Measurements from ENCODE around the gene S100A7. TPM values are rescaled to one million over a fixed set of nuclear protein-coding genes. Genes with fewer than 3 reads are reported as not detected.

S100A7 gene
- total and polyA plus RNA-seq, 2 of the 8 experiments (the other 6 are each of a cell fraction or from before 2014, with no cell fraction given): not detected

GRCh38 chr1:153498746-153499145 is 38.3 kb upstream of the S100A7 start:
- DNase-seq (ENCODE audit: low read depth in 1 of 2, low spot score in 2 of 2) (no peak), FAIRE-seq (no peak)
- H4K20me1 ChIP-seq (replicated peaks in 1 of 2; ENCODE audit: control insufficient read depth in 1 of 2, insufficient read depth in 2 of 2, low read length in 2 of 2): no peaks in the 10 kb centered on the region
- no peak overlapping the region for H4K5ac ChIP-seq (ENCODE audit: insufficient read length, low read depth, low read length)
- no peaks in the 10 kb centered on the region for H3K23me2 ChIP-seq (ENCODE audit: low read depth, low read length)
- H3K4me2 ChIP-seq (ENCODE audit: insufficient read depth in 1 of 2, low read depth in 2 of 2, low read length in 2 of 2): no peak overlapping the region
- no peaks in the 10 kb centered on the region for H3K79me2 ChIP-seq (ENCODE audit: control insufficient read depth in 1 of 2, insufficient read depth in 2 of 2, low read length in 2 of 2)
- CTCF ChIA-PET (ENCODE audit: partially characterized antibody): interaction anchor here (0.6 to 21.4 kb wide), 4 partner anchors 11 to 161 kb away, joined by 3 to 360 read pairs (median 10); partner anchors contain the start of gene PGLYRP4
- POLR2A ChIA-PET (ENCODE audit: partially characterized antibody): interaction anchor here (0.9 to 1.1 kb wide), 2 partner anchors 33 to 136 kb away, joined by 3 read pairs; no protein-coding TSS in a partner anchor
- TF ChIP-seq CREB1 (IDR thresholded peaks at IDR 0.05): no peak
- no peak overlapping the region for H3K56ac ChIP-seq (replicated peaks; ENCODE audit: insufficient read length, low read depth, low read length)
- no peak overlapping the region for H3K18ac ChIP-seq (ENCODE audit: extremely low read depth, low read length)
- H3K36me3 ChIP-seq (ENCODE audit: control insufficient read depth in 2 of 4, insufficient read depth in 4 of 4, low read length in 3 of 4): no peaks in the 10 kb centered on the region
- H3K4me1 ChIP-seq (replicated peaks in 1 of 4; ENCODE audit: control insufficient read depth in 3 of 4, insufficient read depth in 4 of 4, low read length in 3 of 4): peaks cover 0 to 6% (median 2%) of the 10 kb centered on the region in 4 experiments; a peak in 4 of 7 replicates
- no peak overlapping the region for H3K4me3 ChIP-seq (ENCODE audit: extremely low read depth in 1 of 4, insufficient read depth in 2 of 4, low read depth in 3 of 4, low read length in 4 of 4)
- H4K8ac ChIP-seq (ENCODE audit: extremely low read depth, insufficient read depth, low read length): no peak overlapping the region
- H2AFZ ChIP-seq (ENCODE audit: low read length): no peak overlapping the region
- no peak overlapping the region for H2BK5ac ChIP-seq (ENCODE audit: low read depth, low read length)
- no peak overlapping the region for H3K23ac ChIP-seq (ENCODE audit: insufficient read length)
- no peaks in the 10 kb centered on the region for H3K27me3 ChIP-seq (replicated peaks in 1 of 4; ENCODE audit: control insufficient read depth in 3 of 4, extremely low read depth in 1 of 4, insufficient read depth in 3 of 4, low read length in 3 of 4)
- H2AK5ac ChIP-seq (ENCODE audit: low read depth, low read length): no peak overlapping the region
- no peaks in the 10 kb centered on the region for H3K79me1 ChIP-seq (ENCODE audit: low read depth, low read length)
- H3K9me3 ChIP-seq (ENCODE audit: insufficient read depth in 2 of 2, low read depth in 1 of 2, low read length in 1 of 2): no peaks in the 10 kb centered on the region
- no peak overlapping the region for H4K91ac ChIP-seq (replicated peaks; ENCODE audit: insufficient read length, low read length)
- no peak overlapping the region for H3K27ac ChIP-seq (ENCODE audit: low read depth, low read length)
- H3K14ac ChIP-seq (ENCODE audit: insufficient read length): no peak overlapping the region
- H2BK120ac ChIP-seq (replicated peaks; ENCODE audit: low read depth, low read length): no peak overlapping the region
- no peak overlapping the region for H2BK12ac ChIP-seq (ENCODE audit: low read depth, low read length)
- H2BK20ac ChIP-seq (ENCODE audit: low read length): no peak overlapping the region
- no peak overlapping the region for H3K4ac ChIP-seq (replicated peaks; ENCODE audit: insufficient read length, low read depth, low read length)
- no peak overlapping the region for H2BK15ac ChIP-seq (ENCODE audit: low read length)
- H3K9ac ChIP-seq (replicated peaks in 1 of 4; ENCODE audit: extremely low read depth in 1 of 4, low read depth in 3 of 4, low read length in 3 of 4): no peak overlapping the region
- WGBS, 2 experiments (ENCODE audit: extremely low coverage in 1 of 2, insufficient coverage in 1 of 2, insufficient read length in 1 of 2, insufficient replicate concordance in 2 of 2, low coverage in 1 of 2, low lambda C conversion rate in 2 of 2, missing lambda C conversion rate in 1 of 2): 84% methylated on average over 2 of the region's 2 CpGs; no CpG with 5 or more reads in 1 of the 2 experiments

All from H1 (cell line).